ENCODE results near the gene HPGDS.
"Not testable (repeated sequence)": the region's sequence is repeated elsewhere in the genome, so short reads cannot be mapped to it uniquely, and the experiment has no call there.

Gene HPGDS

DNA sequence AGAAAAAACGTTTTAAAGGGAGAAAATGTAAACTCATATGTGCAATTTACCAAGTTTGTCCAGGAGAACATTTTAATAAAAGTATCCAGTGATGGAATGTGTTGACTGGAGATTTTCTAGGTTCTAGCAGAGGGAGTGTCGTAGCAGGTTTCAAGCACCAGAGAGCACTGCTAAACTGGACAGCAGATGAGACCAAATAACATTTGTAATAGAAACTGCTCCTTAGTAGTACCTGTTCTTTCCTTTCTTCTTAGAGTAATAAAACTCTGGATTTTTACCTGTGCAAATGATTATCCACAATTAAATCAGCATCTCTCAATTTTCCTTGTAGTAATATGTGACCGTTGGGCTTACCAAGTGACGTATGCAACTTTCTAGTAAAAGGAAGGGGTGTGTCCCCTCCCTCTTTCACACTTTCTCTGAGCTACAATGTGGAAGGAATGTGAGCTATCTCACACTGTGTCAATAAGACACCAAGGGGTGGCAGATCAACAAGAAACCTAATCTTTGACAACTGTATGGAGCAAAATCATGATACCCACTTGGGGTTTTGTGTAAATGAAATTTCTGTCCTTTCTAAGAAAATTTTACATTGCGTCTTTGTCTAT, 9.5 kb downstream of the HPGDS start:
- no peak for DNase-seq (ENCODE audit: low read depth in 2 of 3, low spot score in 2 of 3)

- DNase-seq (ENCODE audit: low read depth in 2 of 3, low spot score in 2 of 3): no peak
Measured at GRCh38 chr4:94329933-94330332, 12.7 kb downstream of the HPGDS start.

GRCh38 chr4:94325835-94326234, 16.8 kb downstream of the HPGDS start:
- DNase-seq (ENCODE audit: low read depth in 2 of 3, low spot score in 2 of 3): no peak

DNA sequence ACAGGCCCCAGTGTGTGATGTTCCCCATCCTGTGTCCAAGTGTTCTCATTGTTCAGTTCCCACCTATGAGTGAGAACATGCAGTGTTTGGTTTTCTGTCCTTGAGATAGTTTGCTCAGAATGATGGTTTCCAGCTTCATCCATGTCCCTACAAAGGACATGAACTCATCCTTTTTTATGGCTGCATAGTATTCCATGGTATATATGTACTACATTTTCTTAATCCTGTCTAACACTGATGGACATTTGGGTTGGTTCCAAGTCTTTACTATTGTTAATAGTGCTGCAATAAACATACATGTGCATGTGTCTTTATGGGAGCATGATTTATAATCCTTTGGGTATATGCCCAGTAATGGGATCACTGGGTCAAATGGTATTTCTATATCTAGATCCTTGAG, 22.7 kb downstream of the HPGDS start:
- not testable (repeated sequence) for DNase-seq (ENCODE audit: low read depth in 2 of 3, low spot score in 2 of 3)

DNA sequence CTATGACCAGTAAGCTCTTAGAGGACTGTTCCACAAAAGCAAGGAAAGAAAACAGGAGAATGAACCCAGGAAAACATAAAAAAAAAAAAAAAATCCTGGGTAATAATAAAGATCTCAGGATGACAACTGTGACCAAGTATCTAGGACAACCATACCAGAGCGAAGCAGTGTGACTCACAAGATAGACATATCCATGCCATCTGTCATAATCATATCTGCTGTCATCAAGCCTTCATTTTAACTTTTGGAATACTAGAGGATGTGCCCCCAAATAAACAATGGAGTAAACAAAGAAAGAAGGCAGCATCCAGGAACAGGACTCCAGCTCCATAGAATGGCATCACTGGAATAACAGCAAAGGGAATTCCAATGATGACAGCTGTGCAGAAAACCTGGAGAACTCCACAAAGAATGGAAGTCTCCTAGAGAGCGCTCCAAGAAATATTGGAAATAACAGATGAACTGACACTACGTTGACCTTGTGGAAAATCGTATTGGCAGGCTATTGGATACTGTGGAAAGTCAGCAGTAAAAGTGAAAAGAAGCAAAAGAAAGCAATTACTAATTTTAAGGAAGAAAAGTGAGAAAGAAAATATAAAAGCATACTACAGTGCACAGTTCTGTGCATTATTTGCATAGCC, 35.3 kb downstream of the HPGDS start:
- no peak for DNase-seq (ENCODE audit: low read depth in 2 of 3, low spot score in 2 of 3)

GRCh38 chr4:94306713-94307112, 35.9 kb downstream of the HPGDS start:
- DNase-seq (ENCODE audit: low read depth in 2 of 3, low spot score in 2 of 3): no peak

DNA sequence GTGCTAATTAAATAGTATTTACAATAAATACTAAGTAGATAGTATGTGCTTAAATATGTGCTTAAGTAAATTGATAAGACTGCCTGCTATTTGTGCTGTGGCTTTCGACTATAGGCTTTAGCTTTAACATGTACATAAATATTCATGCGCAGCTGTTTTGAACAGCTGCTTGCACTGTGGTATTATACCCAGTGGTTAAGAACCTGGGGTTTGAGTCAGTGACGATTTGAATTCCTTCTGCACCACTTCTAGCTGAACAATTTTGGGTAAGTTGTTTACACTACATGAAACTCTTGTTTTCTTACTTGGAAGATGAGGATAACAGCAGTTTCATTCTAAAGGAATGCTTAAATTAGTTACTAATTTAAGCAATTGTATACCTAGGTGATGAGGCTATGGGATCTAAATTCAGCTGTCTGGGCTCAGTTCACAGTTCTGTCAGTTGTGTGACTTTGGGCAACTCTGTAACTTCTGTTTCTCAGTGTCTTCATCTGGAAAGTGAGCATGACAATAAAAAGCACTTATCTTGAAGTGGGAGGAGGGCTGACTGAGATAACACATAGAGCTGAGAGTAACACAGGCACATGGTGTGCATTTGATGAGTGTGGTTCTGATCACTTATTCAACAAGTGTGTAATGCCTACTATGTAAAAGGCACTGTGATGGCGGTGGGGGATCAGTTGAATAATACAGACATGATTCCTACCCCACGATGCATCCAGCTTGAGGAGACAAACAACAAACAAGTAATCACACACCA, 37.0 kb downstream of the HPGDS start:
- no peak for DNase-seq (ENCODE audit: low read depth in 2 of 3, low spot score in 2 of 3)

DNA sequence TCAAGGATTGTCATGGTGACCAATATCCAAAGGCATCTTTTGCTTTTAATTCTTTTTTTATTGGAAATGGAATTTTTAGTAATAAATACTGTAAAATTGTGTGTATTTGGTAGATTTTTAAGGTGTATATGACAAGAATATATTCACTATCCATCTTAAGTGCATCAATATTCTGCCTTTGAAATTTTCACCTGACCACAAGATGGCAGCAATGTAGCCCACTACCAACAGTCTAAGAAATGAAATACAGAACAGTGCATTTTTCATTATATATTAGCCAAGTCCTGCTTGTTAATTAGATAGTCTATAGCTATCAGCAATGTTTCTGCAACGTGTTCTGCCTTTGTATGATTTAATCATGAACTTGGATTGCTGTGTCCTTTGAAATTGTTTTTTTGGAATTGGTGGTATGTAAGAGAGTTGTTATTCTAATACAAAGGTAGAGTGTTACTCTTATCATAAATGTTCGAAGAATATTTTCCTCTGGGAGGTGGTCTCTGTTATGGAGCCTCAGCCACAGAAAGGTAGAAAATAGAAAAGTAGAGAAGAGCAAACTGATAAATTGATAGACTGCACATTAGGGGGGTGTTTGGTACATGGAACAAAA, 38.2 kb downstream of the HPGDS start:
- DNase-seq (ENCODE audit: low read depth in 2 of 3, low spot score in 2 of 3): no peak

- no peak for DNase-seq (ENCODE audit: low read depth in 2 of 3, low spot score in 2 of 3)
Measured at GRCh38 chr4:94302191-94302590, 40.4 kb downstream of the HPGDS start.

- DNase-seq (ENCODE audit: low read depth in 2 of 3, low spot score in 2 of 3): no peak
Measured at GRCh38 chr4:94298725-94299252, 43.8 kb downstream of the HPGDS start.

GRCh38 chr4:94295473-94295872, 47.2 kb downstream of the HPGDS start:
- not testable (repeated sequence) for DNase-seq (ENCODE audit: low read depth in 2 of 3, low spot score in 2 of 3)

- not testable (repeated sequence) for DNase-seq (ENCODE audit: low read depth in 2 of 3, low spot score in 2 of 3)
Measured at GRCh38 chr4:94293981-94294380, 48.7 kb downstream of the HPGDS start.

DNA sequence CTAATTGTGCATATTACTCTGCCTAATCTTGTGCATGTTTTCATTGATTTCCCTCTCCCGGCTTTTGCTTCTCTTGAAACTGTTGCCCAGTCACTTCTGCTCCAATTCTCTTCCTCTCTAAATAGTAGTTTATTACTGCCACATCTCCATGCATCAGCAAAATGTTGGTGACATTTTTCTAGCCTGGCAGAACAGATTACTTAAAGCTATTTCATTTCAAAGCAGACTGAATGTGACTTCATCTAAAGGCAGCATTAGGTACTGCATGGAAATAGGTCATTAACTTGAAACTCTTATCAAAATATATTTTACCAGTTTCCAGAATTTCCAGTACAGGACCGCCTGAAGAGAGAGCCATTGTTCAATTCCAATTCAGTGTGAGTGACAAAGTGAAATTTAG, 52.4 kb downstream of the HPGDS start:
- DNase-seq (ENCODE audit: low read depth in 2 of 3, low spot score in 2 of 3): no peak

GRCh38 chr4:94285666-94286065, 57.0 kb downstream of the HPGDS start:
- DNase-seq (ENCODE audit: low read depth in 2 of 3, low spot score in 2 of 3): no peak

GRCh38 chr4:94284889-94285288, 57.7 kb downstream of the HPGDS start:
- no peak for DNase-seq (ENCODE audit: low read depth in 2 of 3, low spot score in 2 of 3)

DNA sequence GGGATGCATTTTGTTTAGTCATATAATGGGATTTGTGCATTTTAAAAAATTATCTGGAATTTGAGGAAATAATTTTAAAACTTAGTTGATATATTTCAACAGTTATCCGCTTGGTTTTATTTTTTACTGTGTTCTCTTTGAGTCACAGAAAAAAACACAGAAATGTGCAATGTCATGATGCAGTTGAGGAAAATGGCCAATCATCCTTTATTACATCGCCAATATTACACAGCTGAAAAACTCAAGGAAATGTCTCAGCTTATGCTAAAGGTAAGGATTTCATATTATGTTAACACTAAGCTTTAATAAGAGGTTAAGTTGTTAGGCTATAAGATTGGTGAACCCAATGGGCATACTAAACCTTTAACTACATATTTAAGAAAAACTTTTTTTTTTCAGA, 63.9 kb downstream of the HPGDS start:
- DNase-seq (ENCODE audit: low read depth in 2 of 3, low spot score in 2 of 3): no peak

DNA sequence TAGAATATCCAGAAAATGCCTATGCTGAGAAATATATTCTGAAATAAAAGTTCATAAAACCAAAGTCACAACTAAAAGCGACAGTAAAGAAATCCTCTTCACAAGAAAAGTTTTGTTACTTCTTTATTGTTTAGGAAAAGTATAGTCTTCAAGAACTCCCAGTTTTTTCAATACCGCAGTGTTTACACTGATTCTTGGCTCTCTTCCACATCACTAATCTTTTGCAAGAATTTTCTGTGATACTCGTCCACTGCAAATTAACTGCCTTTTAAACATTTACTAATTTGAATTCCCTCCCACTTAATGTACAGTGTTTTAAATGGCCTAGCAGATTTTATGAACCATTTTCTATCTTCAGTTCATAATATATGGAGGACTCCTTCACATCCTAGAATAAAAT, 65.1 kb downstream of the HPGDS start:
- no peak for DNase-seq (ENCODE audit: low read depth in 2 of 3, low spot score in 2 of 3)

GRCh38 chr4:94276204-94276603, 66.4 kb downstream of the HPGDS start:
- no peak for DNase-seq (ENCODE audit: low read depth in 2 of 3, low spot score in 2 of 3)

DNA sequence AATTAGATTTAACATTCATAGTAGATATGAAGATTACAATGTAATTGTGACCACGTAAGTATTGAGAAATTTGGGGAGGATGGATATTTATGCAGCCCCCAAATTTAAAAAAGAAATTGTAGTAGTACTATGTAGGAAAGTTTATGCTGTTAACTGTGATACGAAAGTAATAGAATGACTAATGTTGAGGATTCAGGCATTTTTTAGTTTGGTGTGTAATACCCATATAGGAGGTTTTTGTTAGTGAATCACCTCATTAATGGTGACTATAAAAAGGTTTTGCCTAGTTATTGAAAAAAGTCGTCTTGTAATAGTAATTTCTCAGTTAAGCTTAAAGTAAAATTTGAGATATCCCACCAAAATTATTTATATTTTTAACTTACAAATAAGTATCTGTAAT, 67.7 kb downstream of the HPGDS start:
- no peak for DNase-seq (ENCODE audit: low read depth in 2 of 3, low spot score in 2 of 3)

DNA sequence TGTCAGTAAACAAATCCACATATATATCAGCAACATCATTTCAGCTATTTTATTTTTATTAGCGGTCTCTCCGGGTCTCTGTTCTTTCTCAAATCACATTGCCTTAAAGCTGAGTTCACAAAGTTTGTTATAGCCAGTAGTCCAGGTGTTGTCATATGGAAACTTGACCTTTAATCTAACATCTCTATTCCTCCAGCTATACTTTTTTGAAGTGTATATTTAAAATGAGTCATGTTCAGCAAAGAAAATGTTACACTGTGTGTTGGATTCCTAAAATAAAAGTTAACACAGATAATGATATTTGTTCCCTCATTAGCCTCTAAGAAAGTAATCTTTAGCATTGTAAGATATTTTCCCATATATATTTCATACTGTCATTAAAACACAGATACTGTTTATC, 71.4 kb downstream of the HPGDS start:
- no peak for DNase-seq (ENCODE audit: low read depth in 2 of 3, low spot score in 2 of 3)

DNA sequence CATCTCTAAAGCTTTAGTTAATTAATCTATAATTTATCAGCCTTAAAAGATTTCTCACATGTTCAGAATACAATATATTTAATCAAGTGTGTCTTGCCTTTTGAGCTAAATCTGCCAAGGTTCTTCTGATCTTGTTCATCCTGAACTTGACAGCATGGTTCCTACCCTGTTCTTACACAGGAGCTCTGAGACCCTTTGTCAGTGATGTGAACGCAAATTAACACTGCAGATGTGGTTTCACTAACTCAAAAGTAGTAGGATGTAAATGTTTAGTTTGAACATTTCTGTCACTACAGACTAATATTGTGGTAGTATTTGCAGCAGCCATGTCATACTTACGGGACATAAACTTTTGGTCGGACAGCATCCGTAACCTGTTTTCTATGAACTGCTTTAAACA, 75.6 kb downstream of the HPGDS start:
- no peak for DNase-seq (ENCODE audit: low read depth in 2 of 3, low spot score in 2 of 3)
